ENCODE results near the gene BOLL.
"Not testable (repeated sequence)": the region's sequence is repeated elsewhere in the genome, so short reads cannot be mapped to it uniquely, and the experiment has no call there.

Gene BOLL, protein sequence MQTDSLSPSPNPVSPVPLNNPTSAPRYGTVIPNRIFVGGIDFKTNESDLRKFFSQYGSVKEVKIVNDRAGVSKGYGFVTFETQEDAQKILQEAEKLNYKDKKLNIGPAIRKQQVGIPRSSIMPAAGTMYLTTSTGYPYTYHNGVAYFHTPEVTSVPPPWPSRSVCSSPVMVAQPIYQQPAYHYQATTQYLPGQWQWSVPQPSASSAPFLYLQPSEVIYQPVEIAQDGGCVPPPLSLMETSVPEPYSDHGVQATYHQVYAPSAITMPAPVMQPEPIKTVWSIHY

DNA sequence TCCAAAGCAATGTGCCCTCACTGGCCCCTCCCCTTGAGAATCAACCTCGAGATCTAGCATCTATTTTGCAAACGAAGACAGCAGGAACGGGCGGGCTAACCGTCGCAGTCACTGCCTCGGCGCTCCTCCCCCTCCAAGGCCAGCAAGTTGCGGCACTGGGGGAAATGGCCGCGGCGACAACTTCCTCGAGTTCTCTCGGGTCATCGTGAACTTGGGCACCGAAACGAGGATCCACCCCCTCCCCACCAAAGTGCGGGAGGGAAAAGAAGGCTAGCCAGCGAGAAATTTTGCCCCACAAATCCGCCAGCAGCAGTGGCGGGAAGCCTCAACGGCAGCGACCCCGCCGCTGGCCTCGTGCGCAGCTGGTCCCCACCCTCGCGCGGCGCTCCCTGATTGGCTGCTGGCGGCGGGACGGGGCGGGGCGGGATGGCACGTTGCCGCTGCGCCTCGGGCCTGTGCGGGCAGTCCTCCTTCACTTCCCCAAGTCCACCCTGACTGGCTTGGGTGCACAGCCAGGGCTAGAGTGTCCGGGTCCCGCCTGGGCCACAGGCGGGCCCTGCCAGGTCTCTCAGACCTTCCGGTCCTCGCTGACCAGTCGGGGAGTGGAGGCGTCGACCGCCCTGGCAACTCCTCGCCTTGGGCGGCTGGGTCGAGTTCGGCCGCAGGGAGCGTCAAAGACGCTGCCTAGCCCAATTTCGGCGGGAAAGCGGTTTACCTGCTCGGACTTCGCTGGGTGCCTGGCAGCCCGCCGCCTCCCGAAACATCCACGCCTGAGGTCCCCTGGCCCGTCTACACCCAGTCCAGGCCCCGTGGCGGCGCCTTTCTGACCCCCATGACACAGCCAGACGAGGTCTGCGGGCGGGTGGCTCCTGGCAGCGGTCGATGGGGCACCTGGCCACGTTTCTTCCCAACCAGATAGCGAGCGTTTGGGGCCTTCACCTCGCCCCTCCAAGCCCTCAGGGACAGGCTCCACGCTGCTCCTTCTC lies at the start of gene BOLL:
Gene BOLL, minus strand, starts transcription at position 364 of the 986 bp plus-strand sequence. CDS start 3,469 bp downstream, outside the sequence.
- no peak for ATAC-seq
- peaks cover 6% of the 10 kb centered on the region for H3K4me1 Mint-ChIP-seq
- H3K27me3 Mint-ChIP-seq, result peaks cover 35% of the 10 kb centered on the region
- H3K9me3 Mint-ChIP-seq, result no peaks in the 10 kb centered on the region
- H3K4me3 Mint-ChIP-seq, result peak within 1 kb of the TSS; percentile 73
- no peaks in the 10 kb centered on the region for H3K36me3 Mint-ChIP-seq
- H3K27ac Mint-ChIP-seq, result no peak within 1 kb of the TSS

DNA sequence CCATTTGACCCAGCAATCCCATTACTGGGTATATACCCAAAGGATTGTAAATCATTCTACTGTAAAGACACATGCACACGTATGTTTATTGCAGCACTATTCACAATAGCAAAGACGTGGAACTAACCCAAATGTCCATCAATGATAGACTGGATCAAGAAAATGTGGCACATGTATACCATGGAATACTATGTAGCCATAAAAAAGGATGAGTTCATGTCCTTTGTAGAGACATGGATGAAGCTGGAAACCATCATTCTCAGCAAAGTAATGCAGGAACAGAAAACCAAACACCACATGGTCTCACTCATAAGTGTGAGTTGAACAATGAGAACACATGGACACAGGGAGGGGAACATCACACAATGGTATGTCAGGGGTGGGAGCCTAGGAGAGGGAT lies 49.7 kb upstream of the BOLL start:
- not testable (repeated sequence) for H3K9me3 Mint-ChIP-seq, H3K27ac Mint-ChIP-seq, ATAC-seq, H3K36me3 Mint-ChIP-seq, H3K4me3 Mint-ChIP-seq, H3K4me1 Mint-ChIP-seq, H3K27me3 Mint-ChIP-seq

DNA sequence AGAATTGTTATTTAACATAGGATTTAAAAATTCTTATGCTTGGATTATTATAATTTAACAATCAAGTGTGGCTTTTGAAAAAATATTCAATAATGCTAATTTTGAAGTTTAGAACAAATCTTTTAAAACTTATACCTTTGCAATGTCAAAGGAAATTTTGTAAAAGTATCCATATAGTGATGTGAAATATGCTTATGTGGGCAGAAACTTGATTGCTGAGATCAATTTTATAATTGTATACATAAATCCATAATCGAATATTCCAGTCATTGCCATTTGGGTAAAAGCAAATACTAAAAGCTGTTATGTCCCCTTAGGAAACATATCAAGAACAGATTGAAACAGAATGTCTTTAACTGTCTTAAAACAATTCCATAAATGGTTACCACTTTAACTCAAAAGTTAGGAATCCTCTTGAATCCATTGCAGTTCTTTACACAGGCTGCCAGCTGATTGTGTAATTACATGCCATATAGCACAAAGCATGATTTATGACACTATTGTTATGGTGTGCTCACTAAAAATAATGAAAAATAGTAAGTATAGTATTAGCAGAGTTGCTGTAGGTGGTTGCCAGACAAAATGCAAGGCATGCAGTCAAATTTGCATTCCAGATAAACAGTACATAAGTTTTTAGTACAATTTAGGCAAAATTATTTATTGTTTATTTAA lies 43.5 kb upstream of the BOLL start:
- Mint-ChIP-seq H3K9me3 (peaks cover 4% of the 10 kb centered on the region), H3K4me3 (no peak overlapping the region), H3K27ac (no peak overlapping the region), H3K36me3 (no peaks in the 10 kb centered on the region), H3K27me3 (no peaks in the 10 kb centered on the region), H3K4me1 (no peaks in the 10 kb centered on the region)
- no peak for ATAC-seq

DNA sequence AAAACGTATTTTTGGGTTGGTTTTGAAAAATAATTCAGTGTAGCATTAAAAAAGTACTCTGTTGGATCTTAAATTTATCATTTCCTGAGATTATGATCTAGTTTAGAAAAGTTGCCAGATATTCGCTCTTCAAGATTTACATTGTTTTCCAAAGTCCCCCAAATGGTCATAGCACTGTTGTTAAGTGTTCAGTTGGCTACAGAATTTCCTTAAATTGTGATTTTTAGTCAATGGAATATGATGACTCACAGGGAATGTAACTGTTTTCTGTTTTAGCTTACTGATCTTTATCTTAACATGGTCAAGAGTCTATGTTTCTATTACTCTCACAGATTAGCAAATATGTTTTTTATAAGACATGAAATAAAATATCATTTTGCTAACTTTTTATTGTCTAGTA lies 42.5 kb upstream of the BOLL start:
- H3K36me3 Mint-ChIP-seq, result no peaks in the 10 kb centered on the region
- H3K27ac Mint-ChIP-seq, result no peak overlapping the region
- no peaks in the 10 kb centered on the region for H3K27me3 Mint-ChIP-seq

DNA sequence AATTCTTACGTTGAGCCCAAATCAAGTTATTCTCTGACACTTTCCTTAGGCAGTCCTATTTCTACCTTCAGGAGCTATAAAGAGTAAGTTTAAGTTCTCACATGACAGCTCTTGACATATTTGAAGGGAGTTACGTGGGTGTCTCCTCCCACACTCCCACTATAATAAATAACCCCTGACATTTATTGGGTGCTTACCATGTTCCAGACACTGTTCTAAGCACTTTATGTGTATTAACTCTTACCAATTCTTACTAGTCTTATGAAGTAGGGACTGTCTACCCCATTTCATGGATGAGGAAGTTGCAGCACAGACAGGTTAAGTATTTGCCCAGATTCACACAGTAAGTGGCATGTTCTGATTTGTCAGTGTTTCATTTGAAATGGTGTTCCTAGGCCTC lies 37.2 kb upstream of the BOLL start:
- ATAC-seq, result no peak
- no peaks in the 10 kb centered on the region for H3K9me3 Mint-ChIP-seq
- H3K4me1 Mint-ChIP-seq, result no peaks in the 10 kb centered on the region
- H3K27me3 Mint-ChIP-seq, result peaks cover 20% of the 10 kb centered on the region
- no peak overlapping the region for H3K4me3 Mint-ChIP-seq
- H3K36me3 Mint-ChIP-seq, result no peaks in the 10 kb centered on the region
- no peak overlapping the region for H3K27ac Mint-ChIP-seq

More for the DNA sequence above, 42.5 kb upstream of the BOLL start:
- peaks cover 4% of the 10 kb centered on the region for H3K9me3 Mint-ChIP-seq
- no peak overlapping the region for H3K4me3 Mint-ChIP-seq
- H3K4me1 Mint-ChIP-seq, result no peaks in the 10 kb centered on the region
- no peak for ATAC-seq

DNA sequence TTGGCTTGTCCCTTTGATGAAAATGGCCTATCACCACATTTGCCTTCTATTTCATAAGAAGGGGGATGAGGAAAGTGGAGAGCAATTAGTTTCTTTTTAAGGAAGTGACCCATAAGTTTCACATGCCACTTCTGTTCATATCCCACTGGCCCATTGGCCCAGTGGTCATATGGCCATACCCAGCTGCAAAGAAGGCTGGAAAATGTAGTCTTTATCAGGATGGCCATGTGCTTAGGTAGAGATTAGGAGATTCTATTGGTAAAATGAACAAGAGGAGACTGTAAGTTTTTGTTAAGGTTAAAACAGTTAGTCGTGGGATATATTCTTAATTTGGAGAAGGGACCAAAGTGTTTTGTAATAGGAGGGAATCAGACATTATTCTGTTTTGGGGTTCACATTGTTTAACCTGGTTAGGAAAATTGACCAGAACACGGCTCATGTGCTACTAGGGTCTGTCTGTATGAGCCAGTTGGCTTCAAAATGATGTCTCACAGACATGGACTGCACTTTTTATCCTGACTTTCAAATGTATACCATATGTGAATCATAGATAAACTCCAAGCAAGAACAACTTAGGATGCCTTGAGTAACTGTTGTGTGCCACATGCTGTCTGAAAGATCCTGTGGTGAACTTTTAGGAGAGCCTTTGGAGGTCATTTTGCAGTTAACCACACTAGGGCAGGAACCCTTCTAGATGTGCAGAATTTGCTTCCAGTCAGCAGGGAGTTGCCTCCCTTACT lies 36.6 kb upstream of the BOLL start:
- Mint-ChIP-seq H3K4me1 (no peaks in the 10 kb centered on the region), H3K36me3 (no peaks in the 10 kb centered on the region), H3K4me3 (no peak overlapping the region), H3K27ac (no peak overlapping the region), H3K9me3 (no peaks in the 10 kb centered on the region), H3K27me3 (peaks cover 20% of the 10 kb centered on the region)
- ATAC-seq, result no peak

DNA sequence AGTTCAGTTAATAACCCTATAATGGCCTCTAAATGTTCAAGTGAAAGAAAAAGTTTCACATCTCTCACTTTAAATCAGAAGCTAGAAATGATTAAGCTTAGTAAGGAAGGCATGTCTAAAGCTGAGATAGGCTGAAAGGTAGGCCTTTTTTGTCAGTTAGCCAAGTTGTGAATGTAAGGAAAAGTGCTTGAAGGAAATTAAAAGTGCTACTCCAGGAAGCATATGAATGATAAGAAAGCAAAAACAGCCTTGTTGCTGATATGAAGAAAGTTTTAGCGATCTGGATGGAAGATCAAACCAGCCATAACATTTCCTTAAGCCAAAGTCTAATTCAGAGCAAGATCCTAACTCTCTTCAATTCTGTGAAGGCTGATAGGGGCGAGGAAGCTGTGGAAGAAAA lies 29.4 kb upstream of the BOLL start:
- Mint-ChIP-seq H3K36me3 (no peaks in the 10 kb centered on the region), H3K9me3 (no peaks in the 10 kb centered on the region), H3K27me3 (peaks cover 40% of the 10 kb centered on the region), H3K27ac (no peak overlapping the region), H3K4me3 (no peak overlapping the region), H3K4me1 (no peaks in the 10 kb centered on the region)
- no peak for ATAC-seq

DNA sequence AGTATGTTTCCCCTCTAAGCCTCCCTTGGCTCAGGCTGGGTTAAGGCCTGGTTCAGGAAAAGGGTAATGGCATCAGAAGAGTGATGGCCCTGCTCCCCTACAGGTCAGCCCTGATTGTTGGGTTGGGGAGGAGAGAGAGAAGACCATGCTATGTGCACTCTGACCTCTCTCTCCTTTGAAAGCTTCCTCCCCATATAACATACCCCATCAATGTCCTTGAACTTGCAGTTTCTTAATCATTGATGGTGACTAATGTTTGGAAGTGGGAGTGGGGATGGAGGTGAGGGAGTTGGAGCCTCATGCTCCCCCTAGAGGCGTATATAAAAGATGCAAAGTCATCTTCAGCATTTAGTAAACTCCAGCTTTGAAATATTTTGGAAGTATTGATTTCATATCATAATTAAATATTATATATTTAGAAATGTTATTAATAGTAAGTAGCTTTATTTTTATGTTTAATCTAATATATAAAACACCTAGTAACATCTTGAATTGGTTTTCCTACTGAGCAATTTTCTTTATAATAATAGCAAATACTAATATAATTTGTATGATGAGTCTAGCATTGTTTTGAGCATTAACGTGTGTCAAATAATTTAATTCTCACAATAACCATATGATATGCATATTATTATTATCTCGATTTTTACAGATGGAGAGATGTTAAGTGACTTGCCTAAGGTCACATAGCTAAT lies 28.1 kb upstream of the BOLL start:
- H3K27ac Mint-ChIP-seq, result no peak overlapping the region
- ATAC-seq, result no peak
- H3K36me3 Mint-ChIP-seq, result no peaks in the 10 kb centered on the region
- H3K4me3 Mint-ChIP-seq, result no peak overlapping the region
- no peaks in the 10 kb centered on the region for H3K9me3 Mint-ChIP-seq
- H3K27me3 Mint-ChIP-seq, result peaks cover 33% of the 10 kb centered on the region
- H3K4me1 Mint-ChIP-seq, result no peaks in the 10 kb centered on the region

DNA sequence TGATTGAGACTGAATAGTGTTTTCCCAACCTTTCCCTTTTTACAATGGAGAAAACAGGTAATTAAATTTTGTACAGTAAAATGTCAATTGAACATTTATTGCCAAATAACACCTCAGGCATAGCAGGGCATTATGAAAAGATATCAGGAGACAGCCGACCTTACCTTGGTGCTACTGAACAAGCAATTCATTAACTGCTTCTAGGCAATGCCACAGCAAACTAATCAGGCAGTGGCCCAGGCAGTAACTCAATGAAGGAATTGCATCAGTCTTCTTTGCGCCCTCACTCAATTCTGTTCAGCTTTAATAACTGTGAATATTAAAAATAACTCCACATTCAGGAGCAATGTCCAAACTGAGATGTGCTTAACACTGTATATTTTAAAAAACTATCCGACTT lies 25.4 kb upstream of the BOLL start:
- ATAC-seq, result no peak
- H3K4me3 Mint-ChIP-seq, result no peak overlapping the region
- no peaks in the 10 kb centered on the region for H3K9me3 Mint-ChIP-seq
- H3K27ac Mint-ChIP-seq, result no peak overlapping the region
- no peaks in the 10 kb centered on the region for H3K36me3 Mint-ChIP-seq
- peaks cover 38% of the 10 kb centered on the region for H3K27me3 Mint-ChIP-seq
- peaks cover 2% of the 10 kb centered on the region for H3K4me1 Mint-ChIP-seq

DNA sequence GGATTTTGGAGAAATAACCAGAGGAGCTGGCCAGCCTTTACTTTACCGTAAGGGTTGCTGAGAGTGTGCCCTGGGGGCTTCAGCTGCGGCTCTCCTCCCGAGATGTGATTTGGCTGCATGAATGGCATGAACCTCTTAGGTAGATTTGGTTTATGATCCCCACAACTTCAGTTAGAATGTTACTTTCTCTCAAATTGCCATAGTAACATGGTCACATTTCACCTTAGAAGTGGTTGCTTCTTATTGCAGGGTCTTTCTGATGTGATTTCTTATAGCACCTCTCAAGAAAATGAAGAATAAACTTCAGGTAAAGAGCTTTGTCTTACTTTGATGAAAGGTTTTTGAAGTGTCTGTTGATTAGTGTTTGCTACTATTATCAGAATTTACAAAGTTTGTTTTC lies 24.9 kb upstream of the BOLL start:
- Mint-ChIP-seq H3K4me3 (no peak overlapping the region), H3K4me1 (peaks cover 5% of the 10 kb centered on the region), H3K9me3 (no peaks in the 10 kb centered on the region), H3K36me3 (no peaks in the 10 kb centered on the region), H3K27me3 (peaks cover 37% of the 10 kb centered on the region), H3K27ac (no peak overlapping the region)
- no peak for ATAC-seq

DNA sequence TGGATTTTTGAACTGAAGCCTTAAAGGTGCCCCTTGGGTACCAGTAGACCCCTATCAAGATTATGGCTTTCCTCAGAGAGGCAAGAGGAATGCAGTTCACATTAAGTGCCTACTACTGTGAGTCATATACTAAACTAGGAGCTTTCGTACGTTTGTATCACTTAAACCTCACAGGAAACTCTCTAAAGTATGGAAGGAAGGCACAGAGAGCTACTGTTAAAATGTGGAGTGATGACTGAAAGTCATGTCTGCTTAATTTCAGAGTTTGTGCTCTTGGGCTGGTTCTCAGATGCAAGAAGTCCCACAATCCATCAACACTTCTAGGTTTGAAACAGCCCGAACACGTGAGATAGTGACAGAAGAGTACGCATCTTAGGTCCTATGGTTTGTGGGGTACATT lies 23.9 kb upstream of the BOLL start:
- H3K27ac Mint-ChIP-seq, result no peak overlapping the region
- no peak overlapping the region for H3K4me3 Mint-ChIP-seq
- H3K27me3 Mint-ChIP-seq, result peaks cover 37% of the 10 kb centered on the region
- no peak for ATAC-seq
- H3K36me3 Mint-ChIP-seq, result no peaks in the 10 kb centered on the region
- H3K4me1 Mint-ChIP-seq, result peaks cover 12% of the 10 kb centered on the region
- no peaks in the 10 kb centered on the region for H3K9me3 Mint-ChIP-seq

DNA sequence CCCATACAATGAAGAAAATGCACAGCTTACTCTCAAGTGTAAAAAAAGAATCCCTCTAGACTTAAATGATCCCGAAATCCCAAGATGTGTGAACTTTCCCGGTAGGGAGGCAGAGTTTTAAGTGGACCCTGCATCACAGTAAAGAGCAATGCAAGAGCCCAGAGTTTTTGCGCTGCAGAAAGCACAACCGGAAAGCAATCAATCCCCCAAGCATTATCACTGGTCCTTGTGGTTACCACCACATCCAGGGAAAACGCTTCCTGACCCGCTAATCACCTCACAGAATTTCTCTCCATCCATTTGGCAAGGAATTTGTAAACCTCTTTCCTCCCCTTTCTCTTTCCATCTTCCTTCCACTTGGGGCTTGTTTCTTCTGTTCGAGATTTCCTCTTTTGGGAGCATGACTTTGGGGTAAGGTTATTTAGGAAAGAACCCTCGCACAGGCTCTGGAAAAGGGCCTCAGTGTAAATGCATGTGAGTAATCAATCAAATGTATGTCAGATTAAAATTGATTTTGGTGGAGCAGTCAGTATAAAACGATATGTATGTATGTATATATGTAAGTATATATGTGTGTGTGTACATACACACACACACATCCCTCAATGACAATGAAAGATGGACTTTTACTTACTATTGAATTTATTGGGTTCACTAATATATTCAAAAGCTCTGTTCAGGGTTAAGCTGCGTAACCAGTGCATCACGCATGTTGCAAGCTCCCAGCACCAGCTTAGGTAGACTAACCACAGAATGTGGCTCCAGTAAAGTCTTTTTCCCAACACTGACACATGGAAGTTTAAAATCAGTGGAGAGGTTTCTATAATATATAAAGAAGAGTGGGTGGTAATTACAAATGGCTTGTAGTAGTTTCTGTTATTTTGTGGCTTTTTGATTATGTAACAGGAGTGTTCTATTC lies 20.9 kb upstream of the BOLL start:
- Mint-ChIP-seq H3K36me3 (no peaks in the 10 kb centered on the region), H3K9me3 (no peaks in the 10 kb centered on the region), H3K4me3 (peak overlapping the region; percentile 65), H3K4me1 (peaks cover 16% of the 10 kb centered on the region), H3K27me3 (peaks cover 62% of the 10 kb centered on the region), H3K27ac (no peak overlapping the region)
- no peak for ATAC-seq

DNA sequence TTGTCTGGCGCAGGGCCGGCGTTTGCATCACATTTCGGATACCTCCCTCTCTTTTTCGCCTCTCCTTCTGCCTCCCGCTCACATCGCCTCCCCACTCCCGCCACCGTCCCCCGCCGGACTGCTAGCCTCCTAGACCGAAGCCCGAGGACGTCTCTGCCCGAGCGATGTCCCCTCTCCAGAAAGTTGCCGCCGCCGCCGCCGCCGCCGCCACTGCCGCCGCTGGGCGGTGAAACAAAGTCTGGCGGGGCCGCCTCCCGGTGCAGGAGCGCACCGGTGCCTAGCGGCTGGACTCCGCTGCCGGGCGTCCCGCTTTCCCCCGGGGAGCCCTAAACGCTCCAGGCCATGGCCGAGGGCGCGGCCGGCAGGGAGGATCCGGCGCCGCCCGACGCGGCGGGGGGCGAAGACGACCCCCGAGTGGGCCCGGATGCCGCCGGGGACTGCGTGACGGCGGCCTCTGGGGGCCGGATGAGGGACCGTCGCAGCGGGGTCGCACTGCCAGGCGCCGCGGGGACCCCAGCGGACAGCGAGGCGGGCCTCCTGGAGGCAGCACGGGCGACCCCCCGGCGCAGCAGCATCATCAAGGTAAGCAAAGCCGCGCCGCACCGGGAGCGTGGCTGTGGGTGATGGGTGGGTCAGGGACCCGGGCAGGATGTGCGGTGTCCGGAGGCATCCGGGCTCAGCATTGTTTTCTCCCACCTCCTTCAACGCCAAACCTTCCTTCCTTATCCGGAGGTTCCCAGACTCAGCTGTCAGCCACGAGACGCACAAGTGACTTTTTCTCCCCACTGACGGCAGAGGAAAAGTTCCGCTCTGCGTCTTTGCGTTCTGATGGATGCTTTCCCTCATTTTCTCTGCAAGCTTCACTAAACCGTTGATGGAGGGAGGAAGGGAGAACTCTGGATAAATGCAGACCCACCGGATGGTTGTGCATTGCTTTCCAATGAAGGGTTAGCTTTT lies 19.9 kb upstream of the BOLL start:
- Mint-ChIP-seq H3K27ac (no peak overlapping the region), H3K9me3 (no peaks in the 10 kb centered on the region), H3K36me3 (no peaks in the 10 kb centered on the region), H3K27me3 (peaks cover 67% of the 10 kb centered on the region), H3K4me1 (peaks cover 16% of the 10 kb centered on the region), H3K4me3 (peak overlapping the region; percentile 86)
- peak; percentile 32 for ATAC-seq
